Suprapubic skin (tissue), 3 donors: Measurements from ENCODE around the gene GCNT2.

ENCODE experiments used
- CTCF ChIP-seq, 2 donors: fragments of 200-600 bp in 1 of 2; fragments of 450-650 bp in 1 of 2; sonication (generic) in 1 of 2; IDR thresholded peaks; one replicate each; pipeline ENCODE4 v1.5.1; 2016 to 2019; ENCODE audit warnings: antibody characterized with exemption in 2 of 2, mild to moderate bottlenecking in 1 of 2, moderate library complexity in 1 of 2
- EP300 ChIP-seq: sonication (generic); formaldehyde crosslinking; IDR thresholded peaks from one replicate; pipeline ENCODE4 v1.6.1; 2017; ENCODE audit warnings: antibody characterized with exemption

- TF ChIP-seq CTCF (IDR thresholded peaks at IDR 0.05): no peak
- no peak for TF ChIP-seq EP300
Measured at GRCh38 chr6:10507715-10508114, 13.4 kb upstream of the GCNT2 start.
